Ammon's horn (tissue), 1 donor: ENCODE measurements around the gene SHOX.
"Not testable (repeated sequence)": the region's sequence is repeated elsewhere in the genome, so short reads cannot be mapped to it uniquely, and the experiment has no call there.

Experiments used
- DNase-seq: peaks from one replicate; pipeline ENCODE4 v3.0.0-alpha.2; 2016; ENCODE audit warnings: low spot score

SHOX gene

GRCh38 chrX:637660-638481 is 7.3 kb downstream of the SHOX start:
- no peak for DNase-seq

- no peak for DNase-seq
Observed at GRCh38 chrX:638482-639131, 8.0 kb downstream of the SHOX start.

- DNase-seq, result no peak
Observed at GRCh38 chrX:639151-639550, 8.6 kb downstream of the SHOX start.

GRCh38 chrX:640641-641040 is 10.1 kb downstream of the SHOX start:
- no peak for DNase-seq

GRCh38 chrX:641671-642435 is 11.3 kb downstream of the SHOX start:
- no peak for DNase-seq

GRCh38 chrX:642436-643240 is 12.0 kb downstream of the SHOX start:
- DNase-seq, result no peak

- no peak for DNase-seq
Observed at GRCh38 chrX:643241-643595, 12.6 kb downstream of the SHOX start.

- no peak for DNase-seq
Observed at GRCh38 chrX:643911-644303, 13.3 kb downstream of the SHOX start.

- DNase-seq, result no peak
Observed at GRCh38 chrX:644304-645281, 14.0 kb downstream of the SHOX start.

GRCh38 chrX:646228-646495 is 15.6 kb downstream of the SHOX start:
- DNase-seq, result no peak

- DNase-seq, result no peak
Observed at GRCh38 chrX:646796-647195, 16.2 kb downstream of the SHOX start.

GRCh38 chrX:649166-649565 is 18.6 kb downstream of the SHOX start:
- no peak for DNase-seq

GRCh38 chrX:650324-650723 is 19.7 kb downstream of the SHOX start:
- DNase-seq, result no peak

GRCh38 chrX:650811-651210 is 20.2 kb downstream of the SHOX start:
- no peak for DNase-seq

GRCh38 chrX:651922-652321 is 21.3 kb downstream of the SHOX start:
- DNase-seq, result not testable (repeated sequence)

- no peak for DNase-seq
Observed at GRCh38 chrX:652341-652741, 21.8 kb downstream of the SHOX start.

- DNase-seq, result no peak
Observed at GRCh38 chrX:653306-653705, 22.7 kb downstream of the SHOX start.

GRCh38 chrX:661154-661553 is 30.6 kb downstream of the SHOX start:
- DNase-seq, result no peak

GRCh38 chrX:662126-662525 is 31.5 kb downstream of the SHOX start:
- no peak for DNase-seq

GRCh38 chrX:663841-664240 is 33.2 kb downstream of the SHOX start:
- DNase-seq, result no peak
